Ishikawa (cell line): ENCODE results near the gene RSBN1.

ENCODE experiments used
- CREB1 ChIP-seq: IDR thresholded peaks from 2 replicates; pipeline ENCODE4 v1.6.1; 2012; ENCODE audit warnings: low read depth
- EGR1 ChIP-seq: IDR thresholded peaks from 2 replicates; pipeline ENCODE4 v1.6.1; 2012
- EP300 ChIP-seq: IDR thresholded peaks from 2 replicates; pipeline ENCODE4 v1.6.1; 2012; ENCODE audit warnings: borderline replicate concordance
- FOXM1 ChIP-seq: IDR thresholded peaks from 2 replicates; pipeline ENCODE4 v1.6.1; 2012; ENCODE audit warnings: low read depth, borderline replicate concordance
- MAX ChIP-seq: IDR thresholded peaks from 2 replicates; pipeline ENCODE4 v1.6.1; 2012
- NFIC ChIP-seq: IDR thresholded peaks from 2 replicates; pipeline ENCODE4 v1.6.1; 2012
- RAD21 ChIP-seq: IDR thresholded peaks from 2 replicates; pipeline ENCODE4 v1.6.1; 2012; ENCODE audit warnings: low read depth
- TAF1 ChIP-seq: IDR thresholded peaks from 2 replicates; pipeline ENCODE4 v1.6.1; 2012; ENCODE audit warnings: low read depth, mild to moderate bottlenecking
- TCF12 ChIP-seq: IDR thresholded peaks from 2 replicates; pipeline ENCODE4 v1.6.1; 2012; ENCODE audit warnings: low read depth
- TEAD4 ChIP-seq: IDR thresholded peaks from 2 replicates; pipeline ENCODE4 v1.6.1; 2012
- USF1 ChIP-seq: IDR thresholded peaks from 2 replicates; pipeline ENCODE4 v1.6.1; 2012
- ZBTB7A ChIP-seq: IDR thresholded peaks from 2 replicates; pipeline ENCODE4 v1.6.1; 2012; ENCODE audit warnings: low read depth

RSBN1 gene

GRCh38 chr1:113734357-113735055 is 77.8 kb downstream of the RSBN1 start:
- TF ChIP-seq TEAD4 (no peak), MAX (no peak), ZBTB7A (no peak), USF1 (no peak), EGR1 (no peak)

- TF ChIP-seq CREB1 (no peak), MAX (no peak), TEAD4 (no peak), FOXM1 (no peak), USF1 (no peak)
Observed at GRCh38 chr1:113732802-113733201, 79.5 kb downstream of the RSBN1 start.

GRCh38 chr1:113721010-113721409 is 91.3 kb downstream of the RSBN1 start:
- TF ChIP-seq ZBTB7A (no peak), TAF1 (no peak), NFIC (no peak), EP300 (no peak)

GRCh38 chr1:113714606-113715269 is 97.5 kb downstream of the RSBN1 start:
- no peak for TF ChIP-seq CREB1
- TF ChIP-seq RAD21, result 0 out of 2 replicates have a peak, but pooled peaks have one; percentile 7
- TF ChIP-seq TCF12, result no peak
